ENCODE results near the gene SIGLEC7.

SIGLEC7 gene

GRCh38 chr19:51142119-51142518, at the start of gene SIGLEC7:
Gene SIGLEC7 (plus strand): TSS chr19:51142301. CDS start chr19:51142370, 69 bp downstream.
- H3K4me3 ChIP-seq (ENCODE audit: low read depth, low read length): no peak within 1 kb of the TSS

GRCh38 chr19:51093101-51093500, 49.0 kb upstream of the SIGLEC7 start:
- no peak for TF ChIP-seq CTCF (IDR thresholded peaks at IDR 0.05; ENCODE audit: low read depth, low read length)
- H3K4me3 ChIP-seq (ENCODE audit: low read depth, low read length): no peak overlapping the region

More at GRCh38 chr19:51142119-51142518, at the start of gene SIGLEC7:
- TF ChIP-seq CTCF (IDR thresholded peaks at IDR 0.05; ENCODE audit: low read depth, low read length): no peak

- H3K4me3 ChIP-seq (ENCODE audit: low read depth, low read length): no peak overlapping the region
- no peak for TF ChIP-seq CTCF (IDR thresholded peaks at IDR 0.05; ENCODE audit: low read depth, low read length)
Observed at GRCh38 chr19:51093510-51094345, 48.4 kb upstream of the SIGLEC7 start.

GRCh38 chr19:51094696-51095279, 47.3 kb upstream of the SIGLEC7 start:
- peak; percentile 57 for TF ChIP-seq CTCF (IDR thresholded peaks at IDR 0.05; ENCODE audit: low read depth, low read length)
- no peak overlapping the region for H3K4me3 ChIP-seq (ENCODE audit: low read depth, low read length)

GRCh38 chr19:51096473-51097165, 45.5 kb upstream of the SIGLEC7 start:
- no peak for TF ChIP-seq CTCF (IDR thresholded peaks at IDR 0.05; ENCODE audit: low read depth, low read length)
- no peak overlapping the region for H3K4me3 ChIP-seq (ENCODE audit: low read depth, low read length)

- H3K4me3 ChIP-seq (ENCODE audit: low read depth, low read length): no peak overlapping the region
- peak; percentile 62 for TF ChIP-seq CTCF (IDR thresholded peaks at IDR 0.05; ENCODE audit: low read depth, low read length)
Observed at GRCh38 chr19:51097166-51097738, 44.8 kb upstream of the SIGLEC7 start.
